Activated CD4-positive, alpha-beta T cell treated with anti-CD3 and anti-CD28 coated beads, Interleukin-2, Interleukin-4, amounts not matched to agents 100 ng/mL and 50 ng/mL, durations not matched to agents 16 hours and 8 hours (primary cell): ENCODE results near the gene HMGCLL1.
A peak's percentile ranks its signal among the peaks of the same experiment; 100 is the strongest.

Source experiments
- DNase-seq: peaks from one replicate; pipeline ENCODE4 v3.0.0-alpha.2; 2020; ENCODE audit warnings: low spot score

HMGCLL1 gene

GRCh38 chr6:55531496-55531895 lies 47.5 kb downstream of the HMGCLL1 start:
- no peak for DNase-seq

- no peak for DNase-seq
Observed at GRCh38 chr6:55530931-55531330, 48.1 kb downstream of the HMGCLL1 start.

- no peak for DNase-seq
Observed at GRCh38 chr6:55528624-55529023, 50.4 kb downstream of the HMGCLL1 start.

- no peak for DNase-seq
Observed at GRCh38 chr6:55524441-55524840, 54.6 kb downstream of the HMGCLL1 start.

GRCh38 chr6:55518529-55519060 lies 60.4 kb downstream of the HMGCLL1 start:
- DNase-seq = no peak

- no peak for DNase-seq
Observed at GRCh38 chr6:55516736-55517135, 62.3 kb downstream of the HMGCLL1 start.

- no peak for DNase-seq
Observed at GRCh38 chr6:55512904-55513303, 66.1 kb downstream of the HMGCLL1 start.

- no peak for DNase-seq
Observed at GRCh38 chr6:55511122-55511800, 67.7 kb downstream of the HMGCLL1 start.

GRCh38 chr6:55499591-55499990 lies 79.4 kb downstream of the HMGCLL1 start:
- DNase-seq = no peak

GRCh38 chr6:55497694-55498093 lies 81.3 kb downstream of the HMGCLL1 start:
- DNase-seq = no peak

- DNase-seq = no peak
Observed at GRCh38 chr6:55496201-55496600, 82.8 kb downstream of the HMGCLL1 start.

GRCh38 chr6:55495277-55495676 lies 83.7 kb downstream of the HMGCLL1 start:
- no peak for DNase-seq

- DNase-seq = no peak
Observed at GRCh38 chr6:55494411-55494810, 84.6 kb downstream of the HMGCLL1 start.

- no peak for DNase-seq
Observed at GRCh38 chr6:55492259-55492658, 86.7 kb downstream of the HMGCLL1 start.

GRCh38 chr6:55490871-55491270 lies 88.1 kb downstream of the HMGCLL1 start:
- DNase-seq = no peak

GRCh38 chr6:55474382-55474781 lies 104.6 kb downstream of the HMGCLL1 start:
- DNase-seq = no peak

- no peak for DNase-seq
Observed at GRCh38 chr6:55473722-55474121, 105.3 kb downstream of the HMGCLL1 start.

GRCh38 chr6:55469951-55470366 lies 109.0 kb downstream of the HMGCLL1 start:
- DNase-seq = no peak

- no peak for DNase-seq
Observed at GRCh38 chr6:55456016-55456415, 123.0 kb downstream of the HMGCLL1 start.

GRCh38 chr6:55450005-55450404 lies 129.0 kb downstream of the HMGCLL1 start:
- DNase-seq = no peak

GRCh38 chr6:55449225-55449624 lies 129.8 kb downstream of the HMGCLL1 start:
- no peak for DNase-seq

GRCh38 chr6:55448451-55448850 lies 130.5 kb downstream of the HMGCLL1 start:
- DNase-seq = no peak

- DNase-seq = no peak
Observed at GRCh38 chr6:55447891-55448290, 131.1 kb downstream of the HMGCLL1 start.

- peak; percentile 0 for DNase-seq
Observed at GRCh38 chr6:55445648-55446204, 133.3 kb downstream of the HMGCLL1 start.
